GM18868 (cell line): Measurements from ENCODE around the gene DAPK3.
"Not testable (repeated sequence)": the region's sequence is repeated elsewhere in the genome, so short reads cannot be mapped to it uniquely, and the experiment has no call there.

Experiments used
- ATAC-seq: cut with Tn5 transposase; IDR thresholded peaks from one replicate; pipeline ENCODE4 v1.9.1; 2021; ENCODE audit warnings: mild to moderate bottlenecking, moderate library complexity; ENCODE audit not compliant: unreplicated experiment

The DAPK3 gene

GRCh38 chr19:3970808-3971598, at the start of gene DAPK3:
DAPK3 (minus strand) TSS chr19:3971099; CDS start chr19:3969735, 1,364 bp downstream.
- ATAC-seq = peak; percentile 95

GRCh38 chr19:4019578-4019977, 48.7 kb upstream of the DAPK3 start:
- no peak for ATAC-seq

- ATAC-seq = no peak
These were observed 48.0 kb upstream of the DAPK3 start for GRCh38 chr19:4018775-4019504.

- ATAC-seq = no peak
These were observed 47.3 kb upstream of the DAPK3 start for GRCh38 chr19:4018140-4018613.

GRCh38 chr19:4016903-4017638, 46.2 kb upstream of the DAPK3 start:
- no peak for ATAC-seq

GRCh38 chr19:4016486-4016885, 45.6 kb upstream of the DAPK3 start:
- ATAC-seq = no peak

- ATAC-seq = no peak
These were observed 45.0 kb upstream of the DAPK3 start for GRCh38 chr19:4015705-4016402.

GRCh38 chr19:4014541-4015491, 43.9 kb upstream of the DAPK3 start:
- ATAC-seq = no peak

- ATAC-seq = no peak
These were observed 43.1 kb upstream of the DAPK3 start for GRCh38 chr19:4013886-4014540.

GRCh38 chr19:4012975-4013634, 42.2 kb upstream of the DAPK3 start:
- ATAC-seq = no peak

GRCh38 chr19:4012092-4012974, 41.4 kb upstream of the DAPK3 start:
- ATAC-seq = no peak

GRCh38 chr19:4011430-4011829, 40.5 kb upstream of the DAPK3 start:
- not testable (repeated sequence) for ATAC-seq

- no peak for ATAC-seq
These were observed 39.9 kb upstream of the DAPK3 start for GRCh38 chr19:4010808-4011110.

GRCh38 chr19:4009990-4010807, 39.3 kb upstream of the DAPK3 start:
- no peak for ATAC-seq

GRCh38 chr19:4007836-4008539, 37.1 kb upstream of the DAPK3 start:
- ATAC-seq = no peak
